ENCODE results near the gene PAPOLA. TPM values are rescaled to one million over a fixed set of nuclear protein-coding genes. Genes with fewer than 3 reads are reported as not detected.
A peak's percentile ranks its signal among the peaks of the same experiment; 100 is the strongest.

The PAPOLA gene
- total and polyA plus RNA-seq, 5 donors, result 84.7 to 184 (median 153) TPM

DNA sequence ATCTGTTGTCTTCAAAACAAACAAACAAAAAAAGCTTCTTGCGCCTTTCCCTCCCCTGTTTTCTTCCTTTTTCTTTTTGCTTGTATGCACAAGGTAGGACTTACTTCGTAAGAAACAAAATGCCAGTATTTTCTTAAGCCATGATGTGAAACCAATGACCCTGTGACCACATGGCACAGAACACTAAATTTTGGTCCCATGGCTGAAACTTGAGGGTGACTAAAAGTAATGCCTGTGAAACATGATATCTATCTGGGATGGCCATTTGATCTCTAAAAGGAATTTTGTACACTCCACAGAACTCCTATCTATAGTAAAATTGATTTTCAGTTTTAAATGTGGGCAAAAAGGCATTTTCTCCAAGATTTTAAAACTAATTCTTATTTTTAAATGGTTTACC, 63.6 kb downstream of the PAPOLA start:
- intact Hi-C loops (cut with DNase I), result loop anchor here in 1 of 4 donors (2.0 kb wide), 1 partner anchor 175 kb away; no protein-coding TSS in a partner anchor
- H3K4me1 ChIP-seq (ENCODE audit: control insufficient read depth, insufficient read depth, low read length), result no peaks in the 10 kb centered on the region
- no peak overlapping the region for H3K4me3 ChIP-seq (ENCODE audit: low read length)
- no peaks in the 10 kb centered on the region for H3K9me3 ChIP-seq (ENCODE audit: control insufficient read depth, low read length)
- no peak overlapping the region for H3K27ac ChIP-seq (ENCODE audit: low read length)
- DNase-seq (no peak), ATAC-seq (no peak)
- WGBS, result 86% methylated on average over 2 of the region's 2 CpGs
- H3K27me3 ChIP-seq (ENCODE audit: control insufficient read depth, insufficient read depth), result no peaks in the 10 kb centered on the region

DNA sequence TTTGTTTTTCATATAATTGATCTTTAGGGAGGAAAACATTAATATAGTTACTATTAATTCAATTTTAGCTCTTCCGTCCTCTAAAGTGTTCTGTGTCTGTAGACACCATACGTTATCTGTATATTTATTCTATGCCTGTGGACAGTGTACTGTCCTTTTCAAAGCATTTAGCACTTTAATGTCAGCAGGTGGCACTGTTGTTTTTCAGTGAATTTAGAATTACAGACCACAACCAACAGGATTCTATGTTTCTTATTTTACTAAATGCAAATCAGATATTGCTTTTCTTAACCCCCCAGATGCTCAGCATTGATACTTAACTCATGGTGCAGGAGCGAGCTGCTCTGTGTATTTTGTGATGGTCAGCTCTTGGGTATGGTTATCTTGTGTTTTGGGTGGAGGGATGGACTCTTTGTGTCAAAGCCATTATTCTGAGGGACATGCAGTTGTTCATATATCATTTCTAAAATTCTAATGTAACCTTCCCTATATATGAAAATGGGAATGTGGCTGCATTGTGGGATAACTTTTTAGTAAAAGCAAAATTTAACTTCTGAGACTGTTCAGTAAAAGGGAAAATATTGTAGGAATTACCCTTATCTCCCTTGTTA, 65.2 kb downstream of the PAPOLA start:
- no peaks in the 10 kb centered on the region for H3K4me1 ChIP-seq (ENCODE audit: control insufficient read depth, insufficient read depth, low read length)
- peak in 1 of 2 donors; percentile 56 for ATAC-seq
- H3K4me3 ChIP-seq (ENCODE audit: low read length), result no peak overlapping the region
- no peak overlapping the region for H3K27ac ChIP-seq (ENCODE audit: low read length)
- H3K27me3 ChIP-seq (ENCODE audit: control insufficient read depth, insufficient read depth), result no peaks in the 10 kb centered on the region
- 67% methylated on average over 3 of the region's 3 CpGs for WGBS
- no peaks in the 10 kb centered on the region for H3K9me3 ChIP-seq (ENCODE audit: control insufficient read depth, low read length)
- intact Hi-C loops (cut with DNase I), result loop anchor here in 1 of 4 donors (2.0 kb wide), 1 partner anchor 173 kb away; no protein-coding TSS in a partner anchor
- DNase-seq, result no peak

DNA sequence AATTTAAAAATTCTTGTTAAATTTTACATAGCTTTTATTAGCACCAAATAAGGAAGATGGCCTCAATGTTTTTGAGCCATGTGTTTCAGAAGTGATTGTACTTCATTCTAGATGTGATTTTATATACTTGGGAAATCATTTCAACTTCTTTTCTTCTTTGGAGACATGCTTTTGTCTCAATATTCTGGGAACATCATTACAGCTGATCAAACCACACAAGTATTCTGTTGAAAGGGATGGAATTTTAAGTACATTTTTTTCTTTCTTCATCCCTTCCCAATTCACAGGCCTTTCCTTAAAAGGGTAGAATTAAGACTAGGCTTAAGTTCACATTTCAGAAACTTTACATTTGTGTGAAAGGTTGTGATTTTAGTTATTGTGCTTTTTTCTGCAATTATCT, 66.4 kb downstream of the PAPOLA start:
- DNase-seq, result no peak
- H3K4me1 ChIP-seq (ENCODE audit: control insufficient read depth, insufficient read depth, low read length), result no peaks in the 10 kb centered on the region
- ATAC-seq, result no peak
- no peak overlapping the region for H3K4me3 ChIP-seq (ENCODE audit: low read length)
- no peaks in the 10 kb centered on the region for H3K9me3 ChIP-seq (ENCODE audit: control insufficient read depth, low read length)
- intact Hi-C loops (cut with DNase I), result no loop called here
- no peak overlapping the region for H3K27ac ChIP-seq (ENCODE audit: low read length)
- H3K27me3 ChIP-seq (ENCODE audit: control insufficient read depth, insufficient read depth), result no peaks in the 10 kb centered on the region

DNA sequence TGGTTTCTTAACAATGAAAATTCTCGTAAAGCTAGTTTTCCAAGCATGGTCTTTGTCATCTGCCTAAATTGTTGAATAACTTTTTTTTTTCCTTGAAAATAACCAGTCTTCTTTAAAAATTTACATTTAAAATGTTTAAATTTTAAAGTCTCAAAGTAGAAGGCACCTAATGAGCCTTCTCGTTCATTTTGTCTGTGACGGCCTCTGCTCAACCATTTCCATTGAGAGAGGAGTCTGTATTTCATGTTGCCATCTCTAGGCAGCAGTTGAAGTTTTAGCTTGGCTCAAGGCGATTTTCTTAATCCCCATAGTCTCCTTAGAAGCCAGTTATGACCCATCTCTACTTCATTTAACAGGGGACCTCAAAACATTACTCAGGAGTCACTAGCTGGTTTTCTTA, 69.1 kb downstream of the PAPOLA start:
- intact Hi-C loops (cut with DNase I), result loop anchor here in 1 of 4 donors (10.0 kb wide), 1 partner anchor 163 kb away; no protein-coding TSS in a partner anchor
- WGBS, result 96% methylated on average over 4 of the region's 4 CpGs

DNA sequence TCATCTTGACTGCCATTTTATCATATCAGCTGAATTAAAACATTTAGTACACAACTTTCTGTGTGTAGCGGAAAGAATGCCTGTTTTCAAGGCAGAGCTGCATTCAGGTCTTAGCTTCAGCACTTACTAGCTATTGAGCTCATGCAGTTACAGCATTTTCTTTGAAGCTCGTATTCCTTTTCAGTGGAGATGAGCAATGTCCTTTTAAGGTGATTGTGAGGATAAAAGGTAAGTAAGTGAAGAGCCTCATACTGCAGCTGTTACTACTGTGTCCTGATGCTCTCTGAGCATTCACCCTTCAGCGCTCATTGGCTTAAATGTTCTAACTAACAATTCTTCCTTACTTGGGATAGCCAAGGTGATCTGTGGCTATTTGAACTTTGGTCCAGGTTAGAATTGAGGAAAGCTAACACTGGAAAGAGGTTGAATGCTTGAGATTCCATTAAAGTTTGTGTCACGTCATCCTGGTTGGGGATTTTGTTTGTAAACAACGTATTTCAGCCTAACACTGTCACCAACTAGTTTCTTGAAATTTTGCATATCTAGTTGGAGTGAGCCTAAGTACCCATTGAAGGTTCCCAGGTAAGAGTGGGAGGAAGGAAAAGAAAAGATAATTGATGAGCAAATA, 71.4 kb downstream of the PAPOLA start:
- no peak overlapping the region for H3K4me3 ChIP-seq (ENCODE audit: low read length)
- no peaks in the 10 kb centered on the region for H3K27me3 ChIP-seq (ENCODE audit: control insufficient read depth, insufficient read depth)
- no peaks in the 10 kb centered on the region for H3K9me3 ChIP-seq (ENCODE audit: control insufficient read depth, low read length)
- DNase-seq (no peak), ATAC-seq (no peak)
- no peak overlapping the region for H3K27ac ChIP-seq (ENCODE audit: low read length)
- H3K4me1 ChIP-seq (ENCODE audit: control insufficient read depth, insufficient read depth, low read length), result peaks cover 2% of the 10 kb centered on the region
- WGBS, result 93% methylated on average over 5 of the region's 5 CpGs
- intact Hi-C loops (cut with DNase I), result loop anchor here in 1 of 4 donors (10.0 kb wide), 1 partner anchor 161 kb away; no protein-coding TSS in a partner anchor

More for the DNA sequence above, 69.1 kb downstream of the PAPOLA start:
- no peaks in the 10 kb centered on the region for H3K27me3 ChIP-seq (ENCODE audit: control insufficient read depth, insufficient read depth)
- peaks cover 2% of the 10 kb centered on the region for H3K4me1 ChIP-seq (ENCODE audit: control insufficient read depth, insufficient read depth, low read length)
- DNase-seq, result no peak
- no peaks in the 10 kb centered on the region for H3K9me3 ChIP-seq (ENCODE audit: control insufficient read depth, low read length)
- ATAC-seq, result no peak
- no peak overlapping the region for H3K27ac ChIP-seq (ENCODE audit: low read length)
- H3K4me3 ChIP-seq (ENCODE audit: low read length), result no peak overlapping the region

DNA sequence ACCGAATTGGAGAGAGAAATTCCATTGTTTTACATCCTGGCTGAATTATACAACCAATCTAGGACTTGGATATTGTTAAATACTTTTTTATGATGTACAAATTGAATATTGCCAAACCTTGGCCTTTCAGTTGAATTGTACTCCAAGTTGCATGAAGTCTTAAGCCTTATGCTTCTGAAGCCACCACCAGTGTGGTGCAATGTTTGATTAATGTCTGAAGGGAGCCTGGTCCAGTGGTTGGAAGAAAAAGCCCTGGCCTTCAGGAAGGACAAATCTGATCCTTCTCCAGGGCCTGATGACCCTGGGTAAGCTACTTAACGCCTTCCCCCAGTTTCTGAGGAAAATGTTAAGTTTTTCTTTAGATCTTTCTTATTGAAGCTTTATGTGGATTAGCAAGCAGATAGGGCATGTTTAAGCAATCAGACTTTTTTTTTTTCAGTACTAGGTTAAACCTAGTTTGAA, 72.0 kb downstream of the PAPOLA start:
- Histone ChIP-seq H3K4me1 (ENCODE audit: control insufficient read depth, insufficient read depth, low read length) (peaks cover 2% of the 10 kb centered on the region), H3K27ac (ENCODE audit: low read length) (no peak overlapping the region), H3K27me3 (ENCODE audit: control insufficient read depth, insufficient read depth) (no peaks in the 10 kb centered on the region), H3K4me3 (ENCODE audit: low read length) (no peak overlapping the region), H3K9me3 (ENCODE audit: control insufficient read depth, low read length) (no peaks in the 10 kb centered on the region)
- 78% methylated on average over 2 of the region's 2 CpGs for WGBS
- DNase-seq, result no peak
- ATAC-seq, result no peak
- intact Hi-C loops (cut with DNase I), result loop anchor here in 1 of 4 donors (10.0 kb wide), 1 partner anchor 161 kb away; no protein-coding TSS in a partner anchor

DNA sequence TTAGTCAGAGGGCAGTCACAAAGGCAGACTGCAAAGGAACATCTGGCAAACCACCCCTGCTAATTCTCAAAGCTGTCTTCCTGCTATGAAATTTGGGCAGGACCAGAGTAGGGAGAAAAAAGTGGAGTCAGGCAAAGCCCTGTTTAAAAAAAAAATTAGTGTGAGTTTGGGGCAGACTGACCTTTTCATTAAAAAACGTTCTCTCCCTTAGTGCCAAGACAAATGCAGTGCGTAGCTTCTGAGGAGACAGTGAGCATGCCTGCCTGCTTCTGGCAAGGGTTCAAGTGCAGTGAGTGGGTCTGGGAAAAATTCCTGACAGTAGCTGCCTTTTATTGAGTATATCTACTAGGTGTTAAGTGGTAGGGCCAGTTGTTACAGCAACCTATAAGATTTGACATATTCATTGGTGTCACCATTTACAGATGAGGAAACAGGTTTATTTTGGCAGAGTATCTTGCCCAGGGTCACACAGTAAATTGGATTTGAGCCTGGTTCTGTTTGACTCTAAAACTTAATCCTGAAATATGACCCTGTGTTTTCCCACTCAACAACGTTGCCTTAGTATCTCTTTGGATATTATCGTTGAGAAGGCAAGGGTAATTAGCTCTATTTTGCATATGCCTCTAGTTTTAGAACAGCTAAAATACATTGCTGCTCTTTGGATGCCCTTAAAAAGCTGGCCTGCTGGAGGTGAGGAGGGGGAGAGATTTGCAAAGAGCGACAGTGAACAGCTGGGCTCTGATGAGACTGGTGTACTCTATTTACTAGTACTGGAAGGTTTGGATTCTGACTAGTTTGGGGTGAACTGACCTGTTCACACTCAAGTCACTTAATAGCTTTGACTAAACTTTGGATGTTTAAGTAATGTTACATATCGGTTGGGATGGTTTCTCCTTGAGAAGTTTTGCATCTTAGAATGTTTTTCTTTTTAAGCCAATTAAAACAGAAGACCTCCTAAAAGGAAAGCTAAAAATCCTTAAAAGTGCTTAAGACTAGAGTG, 72.8 kb downstream of the PAPOLA start:
- intact Hi-C loops (cut with DNase I), result loop anchor here in 1 of 4 donors (10.0 kb wide), 1 partner anchor 160 kb away; no protein-coding TSS in a partner anchor

DNA sequence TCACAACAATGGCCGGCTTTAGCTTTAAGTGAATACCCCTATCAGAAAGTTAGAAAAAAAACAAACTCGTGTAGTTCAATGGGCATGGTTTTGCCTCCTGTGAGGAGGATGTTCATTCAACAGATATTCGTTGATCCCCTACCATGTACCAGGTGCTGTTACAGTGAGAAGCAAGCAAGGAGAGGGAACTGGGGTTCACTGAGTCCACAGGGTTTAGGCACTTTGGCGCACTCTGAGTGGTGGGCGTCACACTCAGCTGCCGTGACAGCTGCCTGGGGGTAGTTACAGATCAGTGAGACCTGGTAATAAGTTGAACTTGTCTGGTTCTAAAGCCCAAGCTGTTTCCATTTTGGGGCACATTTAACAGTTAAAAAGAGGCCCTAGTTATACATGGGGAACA, 74.2 kb downstream of the PAPOLA start:
- H3K4me1 ChIP-seq (ENCODE audit: control insufficient read depth, insufficient read depth, low read length), result peaks cover 2% of the 10 kb centered on the region
- intact Hi-C loops (cut with DNase I), result loop anchor here in 1 of 4 donors (10.0 kb wide), 1 partner anchor 158 kb away; no protein-coding TSS in a partner anchor
- ATAC-seq, result no peak
- no peaks in the 10 kb centered on the region for H3K9me3 ChIP-seq (ENCODE audit: control insufficient read depth, low read length)
- WGBS, result 75% methylated on average over 6 of the region's 6 CpGs
- no peak for DNase-seq
- H3K27ac ChIP-seq (ENCODE audit: low read length), result no peak overlapping the region
- no peaks in the 10 kb centered on the region for H3K27me3 ChIP-seq (ENCODE audit: control insufficient read depth, insufficient read depth)
- H3K4me3 ChIP-seq (ENCODE audit: low read length), result no peak overlapping the region

More for the DNA sequence above, 72.8 kb downstream of the PAPOLA start:
- H3K4me3 ChIP-seq (ENCODE audit: low read length), result no peak overlapping the region
- DNase-seq, result peak; percentile 35 to 59 (median 43)
- H3K27ac ChIP-seq (ENCODE audit: low read length), result no peak overlapping the region
- 36% methylated on average over 6 of the region's 6 CpGs for WGBS
- ATAC-seq, result peak; percentile 32 to 59
- no peaks in the 10 kb centered on the region for H3K9me3 ChIP-seq (ENCODE audit: control insufficient read depth, low read length)
- H3K27me3 ChIP-seq (ENCODE audit: control insufficient read depth, insufficient read depth), result no peaks in the 10 kb centered on the region
- peaks cover 2% of the 10 kb centered on the region for H3K4me1 ChIP-seq (ENCODE audit: control insufficient read depth, insufficient read depth, low read length)

DNA sequence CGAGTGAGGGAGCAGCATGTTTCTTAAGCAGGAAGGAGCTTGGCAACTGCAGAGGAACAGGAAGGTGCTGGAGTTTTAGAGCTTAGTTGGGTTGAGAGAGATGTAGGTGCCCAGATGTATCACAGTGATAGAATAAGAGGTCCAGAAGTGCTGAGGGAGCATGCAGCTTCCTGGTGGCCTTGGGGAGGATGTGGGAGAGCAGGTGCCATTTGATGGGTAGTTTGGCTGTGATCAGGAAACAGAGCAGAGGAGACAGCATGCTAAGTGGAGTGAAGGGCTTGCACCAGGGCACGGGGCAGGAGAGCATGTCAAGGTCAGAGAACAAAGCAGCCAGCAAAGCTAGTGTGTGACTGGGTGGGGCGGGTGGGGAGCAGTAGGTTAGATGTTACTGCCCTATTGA, 74.8 kb downstream of the PAPOLA start:
- 65% methylated on average over 3 of the region's 3 CpGs for WGBS
- H3K27me3 ChIP-seq (ENCODE audit: control insufficient read depth, insufficient read depth), result no peaks in the 10 kb centered on the region
- intact Hi-C loops (cut with DNase I), result loop anchor here in 1 of 4 donors (10.0 kb wide), 1 partner anchor 158 kb away; no protein-coding TSS in a partner anchor
- no peak overlapping the region for H3K27ac ChIP-seq (ENCODE audit: low read length)
- no peak for DNase-seq
- H3K4me3 ChIP-seq (ENCODE audit: low read length), result no peak overlapping the region
- H3K9me3 ChIP-seq (ENCODE audit: control insufficient read depth, low read length), result no peaks in the 10 kb centered on the region
- peaks cover 2% of the 10 kb centered on the region for H3K4me1 ChIP-seq (ENCODE audit: control insufficient read depth, insufficient read depth, low read length)
- peak in 1 of 2 donors; percentile 20 for ATAC-seq

DNA sequence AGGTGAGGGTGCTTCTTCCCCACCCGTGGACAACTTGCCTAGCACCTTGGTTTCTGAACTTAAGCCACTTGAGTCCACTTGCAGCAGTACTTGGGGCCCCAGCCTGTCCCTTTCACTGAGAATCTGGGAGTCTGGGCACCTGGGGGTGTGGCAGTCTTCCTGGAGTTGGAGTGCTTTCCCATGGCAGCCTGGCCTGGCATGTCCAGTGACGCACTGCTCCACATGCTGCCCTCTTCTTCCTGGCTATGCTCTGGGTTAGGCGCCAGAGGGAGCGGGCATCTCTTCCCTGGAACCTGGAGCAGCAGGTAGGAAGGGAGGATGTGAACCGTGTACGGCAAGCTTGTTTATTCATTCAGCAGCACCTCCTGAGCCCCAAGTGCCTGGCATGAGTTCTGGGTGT, 76.4 kb downstream of the PAPOLA start:
- Histone ChIP-seq H3K9me3 (ENCODE audit: control insufficient read depth, low read length) (no peaks in the 10 kb centered on the region), H3K4me3 (ENCODE audit: low read length) (no peak overlapping the region), H3K27me3 (ENCODE audit: control insufficient read depth, insufficient read depth) (no peaks in the 10 kb centered on the region), H3K27ac (ENCODE audit: low read length) (no peak overlapping the region), H3K4me1 (ENCODE audit: control insufficient read depth, insufficient read depth, low read length) (peaks cover 2% of the 10 kb centered on the region)
- WGBS, result 79% methylated on average over 6 of the region's 6 CpGs
- ATAC-seq (no peak), DNase-seq (no peak)
- intact Hi-C loops (cut with DNase I), result loop anchor here in 1 of 4 donors (10.0 kb wide), 1 partner anchor 156 kb away; no protein-coding TSS in a partner anchor
